OCI-LY1 (cell line): ENCODE measurements around the gene ARL10.

Source experiments
- CTCF ChIP-seq: fragments of 200-600 bp; sonication (generic), shearing (Covaris generic); IDR thresholded peaks from 2 replicates; pipeline ENCODE4 v1.5.1; 2017; ENCODE audit warnings: mild to moderate bottlenecking, antibody characterized with exemption, low read length, moderate library complexity, mixed read lengths
- EZH2 ChIP-seq: fragments of 200-600 bp; sonication (generic), shearing (Covaris generic); IDR thresholded peaks from 2 replicates; pipeline ENCODE4 v1.8.0; 2017; ENCODE audit warnings: borderline replicate concordance, mixed run types, mild to moderate bottlenecking, antibody characterized with exemption, low read length, moderate library complexity, mixed read lengths

GRCh38 chr5:176362233-176362490 lies 3.1 kb upstream of the ARL10 start:
- TF ChIP-seq CTCF (no peak), EZH2 (no peak)
